A549 (cell line): Measurements from ENCODE around the gene GPR142. TPM values are rescaled to one million over a fixed set of nuclear protein-coding genes. Genes with fewer than 3 reads are reported as not detected.

ENCODE experiments used
- ATAC-seq, 2 experiments: fragments of 200-7000 bp in 1 of 2; fragments of >200 bp in 1 of 2; cut with Nextera tagmentation in 1 of 2; cut with Tn5 transposase in 1 of 2; 3 replicates each; pipeline versions ENCODE4 v1.8.0 to v1.9.1; 2018 to 2020; ENCODE audit warnings: mild to moderate bottlenecking in 1 of 2, moderate library complexity in 1 of 2
- CTCF ChIA-PET: fragments of 300-600 bp; sonication (Branson Sonifier 250); formaldehyde crosslinking; extraction: SDS; loops from one replicate; lab custom pipeline; 2021; ENCODE audit warnings: antibody characterized with exemption, inconsistent platforms; lab: Yijun Ruan, JAX
- POLR2A ChIA-PET: fragments of 350-600 bp; formaldehyde crosslinking; extraction: SDS; loops from one replicate; lab custom pipeline; 2021; ENCODE audit warnings: antibody characterized with exemption, inconsistent platforms; lab: Yijun Ruan, JAX
- DNase-seq, 2 experiments: peaks; one replicate each; pipeline versions ENCODE4 v3.0.0 to v3.0.0-alpha.2; 2011 to 2016; ENCODE audit warnings: low read depth in 1 of 2, low spot score in 1 of 2
- FAIRE-seq: peaks from 2 replicates; lab custom pipeline; 2011; peaks lifted over from hg19 to GRCh38; lab: Jason Lieb, UNC
- H3K27ac ChIP-seq, 2 experiments: fragments of >200 bp; sonication (Bioruptor Twin); formaldehyde crosslinking; 3 replicates each; pipeline ENCODE4 v1.5.1; 2016 to 2017
- H3K4me1 ChIP-seq: fragments of >200 bp; sonication (Bioruptor Twin); formaldehyde crosslinking; 3 replicates; pipeline ENCODE4 v1.6.1; 2016
- H3K4me2 ChIP-seq: fragments of >200 bp; sonication (Bioruptor Twin); formaldehyde crosslinking; 3 replicates; pipeline ENCODE4 v1.6.1; 2016
- H3K4me3 ChIP-seq: fragments of >200 bp; sonication (Bioruptor Twin); formaldehyde crosslinking; 3 replicates; pipeline ENCODE4 v1.5.1; 2016
- H3K9me3 ChIP-seq: fragments of >200 bp; sonication (Bioruptor Twin); formaldehyde crosslinking; 3 replicates; pipeline ENCODE4 v1.6.1; 2016
- CBX2 ChIP-seq: fragments of 200-600 bp; sonication (generic); IDR thresholded peaks from 2 replicates; pipeline ENCODE4 v1.6.1; 2016; ENCODE audit warnings: low read depth, mild to moderate bottlenecking, borderline replicate concordance
- CBX8 ChIP-seq: fragments of 200-600 bp; sonication (generic); IDR thresholded peaks from 2 replicates; pipeline ENCODE4 v1.6.1; 2016
- CEBPB ChIP-seq, 2 experiments: fragments of >200 bp in 1 of 2; sonication (Bioruptor Twin) in 1 of 2; formaldehyde crosslinking in 1 of 2; IDR thresholded peaks; 2 replicates each; pipeline ENCODE4 v1.6.1; 2012 to 2016
- CHD2 ChIP-seq: fragments of 150-350 bp; IDR thresholded peaks from 2 replicates; pipeline ENCODE4 v1.6.1; 2014; ENCODE audit warnings: low read length; ENCODE audit not compliant: partially characterized antibody
- FOXS1 ChIP-seq: fragments of 250-450 bp; sonication (Bioruptor Pico); IDR thresholded peaks from 2 replicates; pipeline ENCODE4 v1.5.0; 2020; ENCODE audit warnings: mild to moderate bottlenecking, moderate library complexity
- GATA3 ChIP-seq: IDR thresholded peaks from 2 replicates; pipeline ENCODE4 v1.6.1; 2012; ENCODE audit warnings: borderline replicate concordance
- JUNB ChIP-seq: fragments of >200 bp; sonication (Bioruptor Twin); formaldehyde crosslinking; IDR thresholded peaks from 2 replicates; pipeline ENCODE4 v1.6.1; 2016
- NFE2L2 ChIP-seq: fragments of 150-350 bp; conservative IDR thresholded peaks from 2 replicates; pipeline ENCODE4 v1.6.1; 2014; ENCODE audit warnings: low read length
- NR3C1 ChIP-seq: fragments of >200 bp; sonication (Bioruptor Twin); formaldehyde crosslinking; IDR thresholded peaks from 3 replicates; pipeline ENCODE4 v1.6.1; 2017
- POLR2AphosphoS2 ChIP-seq: conservative IDR thresholded peaks from 2 replicates; pipeline ENCODE4 v1.6.1; 2012; ENCODE audit warnings: low read length, improper control_type of control experiment, inconsistent platforms
- RAD21 ChIP-seq, 2 experiments: fragments of >200 bp in 1 of 2; sonication (Bioruptor Twin) in 1 of 2; formaldehyde crosslinking in 1 of 2; IDR thresholded peaks in 1 of 2; conservative IDR thresholded peaks in 1 of 2; 2 replicates in 1 of 2; 3 replicates in 1 of 2; pipeline ENCODE4 v1.6.1; 2012 to 2018; ENCODE audit warnings: inconsistent platforms in 1 of 2
- RNF2 ChIP-seq: fragments of 200-600 bp; sonication (generic); IDR thresholded peaks from 2 replicates; pipeline ENCODE4 v1.6.1; 2016; ENCODE audit warnings: low read depth, mild to moderate bottlenecking, antibody characterized with exemption, moderate library complexity, borderline replicate concordance
- SMC3 ChIP-seq: fragments of >200 bp; sonication (Bioruptor Twin); formaldehyde crosslinking; IDR thresholded peaks from 3 replicates; pipeline ENCODE4 v1.6.1; 2018; ENCODE audit warnings: inconsistent platforms
- TP53 ChIP-seq: fragments of 250-450 bp; sonication (Bioruptor Pico); IDR thresholded peaks from 2 replicates; pipeline ENCODE4 v1.5.0; 2021; ENCODE audit warnings: mild to moderate bottlenecking, moderate library complexity
- ZC3H11A ChIP-seq: fragments of 450-650 bp; IDR thresholded peaks from 2 replicates; pipeline ENCODE4 v1.6.1; 2014; ENCODE audit warnings: antibody characterized with exemption, mild to moderate bottlenecking
- ZSCAN20 ChIP-seq: fragments of 250-450 bp; sonication (Bioruptor Pico); IDR thresholded peaks from 2 replicates; pipeline ENCODE4 v1.8.0; 2022; ENCODE audit warnings: mild to moderate bottlenecking, moderate library complexity
- WGBS: methylation state at CpG from one replicate; pipeline ENCODE4 v1.1.6; 2017; ENCODE audit errors: missing lambda C conversion rate; 5-methylcytosine and 5-hydroxymethylcytosine counted together
- polyA plus RNA-seq, 4 experiments: library from polyadenylated mRNA; depleted of rRNA in 3 of 4; stranded (reverse); fragments of >200 nt; fragmentation: RNase III in 1 of 4; extraction: RNeasy Plus Mini Kit Qiagen cat#74134 plus additional on column Dnase treatment in 1 of 4; gene quantifications; 2 replicates in 3 of 4; 3 replicates in 1 of 4; pipeline ENCODE4 v1.2.3, GENCODE V29; 2011 to 2017
- TF ChIP-seq, protein P1 (sequence below): fragments of >200 bp; sonication (Bioruptor Twin); formaldehyde crosslinking; IDR thresholded peaks from 2 replicates; pipeline ENCODE4 v1.6.1; 2016
- TF ChIP-seq, protein P2 (sequence below): IDR thresholded peaks from 2 replicates; pipeline ENCODE4 v1.6.1; 2012; ENCODE audit warnings: low read depth, borderline replicate concordance
- TF ChIP-seq, protein P3 (sequence below): fragments of 250-450 bp; sonication (Bioruptor Pico); IDR thresholded peaks from 2 replicates; pipeline ENCODE4 v1.5.0; 2021; ENCODE audit warnings: mild to moderate bottlenecking, moderate library complexity, borderline replicate concordance
- TF ChIP-seq, protein P4 (sequence below): IDR thresholded peaks from 2 replicates; pipeline ENCODE4 v1.6.1; 2012
- TF ChIP-seq, protein P5 (sequence below): fragments of 150-350 bp; IDR thresholded peaks from 2 replicates; pipeline ENCODE4 v1.6.1; 2014; ENCODE audit warnings: low read depth, mild to moderate bottlenecking, low read length

Gene GPR142
- polyA plus RNA-seq, 2 of the 4 experiments (the other 2 are of a cell fraction): not detected

DNA sequence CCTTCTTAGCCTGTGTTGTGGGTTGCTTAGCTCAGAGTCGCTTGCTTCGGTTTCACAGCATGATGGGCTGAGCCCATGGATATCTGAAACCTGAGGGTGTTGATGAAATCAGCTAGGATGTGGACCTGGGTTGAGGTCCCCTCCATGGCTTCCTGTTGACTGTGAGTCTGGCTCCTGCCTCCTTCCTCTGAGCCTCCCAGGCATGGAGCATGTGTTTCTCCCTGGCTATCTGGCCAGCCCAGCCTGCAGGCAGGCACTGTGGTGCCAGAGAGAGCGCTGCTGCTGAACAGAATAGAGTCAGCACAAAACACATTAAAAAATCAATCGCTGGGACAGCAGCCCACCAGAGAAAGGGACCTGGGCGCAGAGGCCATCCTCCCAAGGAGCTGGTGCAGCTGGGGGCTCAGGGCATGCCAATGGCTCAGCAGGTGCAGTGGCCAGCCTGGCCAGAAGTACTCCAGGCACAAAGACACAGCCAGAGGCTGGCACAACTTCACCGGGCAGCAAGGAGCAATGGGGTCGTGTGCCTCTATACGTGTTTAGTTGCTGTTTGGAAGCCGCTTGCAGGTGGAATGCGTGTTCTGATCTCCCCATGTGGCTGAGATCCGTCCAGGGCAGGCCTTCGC is 36.3 kb downstream of the GPR142 start (continued):
- TF ChIP-seq GATA3: no peak
- TF ChIP-seq, protein P1, sequence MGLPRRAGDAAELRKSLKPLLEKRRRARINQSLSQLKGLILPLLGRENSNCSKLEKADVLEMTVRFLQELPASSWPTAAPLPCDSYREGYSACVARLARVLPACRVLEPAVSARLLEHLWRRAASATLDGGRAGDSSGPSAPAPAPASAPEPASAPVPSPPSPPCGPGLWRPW: no peak
- TF ChIP-seq RNF2: no peak
- no peak for TF ChIP-seq JUNB
- TF ChIP-seq, protein P2, sequence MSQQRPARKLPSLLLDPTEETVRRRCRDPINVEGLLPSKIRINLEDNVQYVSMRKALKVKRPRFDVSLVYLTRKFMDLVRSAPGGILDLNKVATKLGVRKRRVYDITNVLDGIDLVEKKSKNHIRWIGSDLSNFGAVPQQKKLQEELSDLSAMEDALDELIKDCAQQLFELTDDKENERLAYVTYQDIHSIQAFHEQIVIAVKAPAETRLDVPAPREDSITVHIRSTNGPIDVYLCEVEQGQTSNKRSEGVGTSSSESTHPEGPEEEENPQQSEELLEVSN: no peak
- TF ChIP-seq TP53 (CRISPR knock-in tag): no peak

DNA sequence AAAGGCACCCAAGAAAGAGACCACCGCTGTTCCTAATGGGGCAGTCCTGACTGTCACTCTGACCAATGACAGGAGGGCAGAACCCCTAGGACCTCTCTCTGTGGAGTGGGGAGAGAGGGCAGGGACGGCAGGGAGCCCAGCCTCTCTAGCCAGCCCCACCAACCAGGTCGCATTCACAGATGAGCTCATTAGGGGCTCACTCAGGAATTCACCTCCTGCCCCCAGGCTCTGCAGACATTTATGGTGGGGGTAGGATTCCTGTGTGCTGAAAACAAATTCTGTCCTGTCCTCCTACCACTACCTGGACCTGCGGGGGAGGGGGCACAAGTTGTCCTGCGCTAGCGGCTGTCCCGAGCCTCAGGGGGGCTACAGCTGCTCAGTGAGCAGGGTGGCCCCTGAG is 36.9 kb downstream of the GPR142 start:
- TF ChIP-seq POLR2AphosphoS2: no peak
- TF ChIP-seq NR3C1: no peak
- no peak for TF ChIP-seq FOXS1 (CRISPR knock-in tag)
- TF ChIP-seq ZSCAN20: no peak
- no peak for TF ChIP-seq CBX2
- no peak for TF ChIP-seq CEBPB (IDR thresholded peaks at IDR 0.05)
- TF ChIP-seq CBX8: no peak
- no peak for TF ChIP-seq ZC3H11A
- no peak for TF ChIP-seq CHD2
- no peak for TF ChIP-seq RAD21 (conservative IDR thresholded peaks at IDR 0.05 in 1 of 2, IDR thresholded peaks at IDR 0.05 in 1 of 2)
- TF ChIP-seq, protein P3, sequence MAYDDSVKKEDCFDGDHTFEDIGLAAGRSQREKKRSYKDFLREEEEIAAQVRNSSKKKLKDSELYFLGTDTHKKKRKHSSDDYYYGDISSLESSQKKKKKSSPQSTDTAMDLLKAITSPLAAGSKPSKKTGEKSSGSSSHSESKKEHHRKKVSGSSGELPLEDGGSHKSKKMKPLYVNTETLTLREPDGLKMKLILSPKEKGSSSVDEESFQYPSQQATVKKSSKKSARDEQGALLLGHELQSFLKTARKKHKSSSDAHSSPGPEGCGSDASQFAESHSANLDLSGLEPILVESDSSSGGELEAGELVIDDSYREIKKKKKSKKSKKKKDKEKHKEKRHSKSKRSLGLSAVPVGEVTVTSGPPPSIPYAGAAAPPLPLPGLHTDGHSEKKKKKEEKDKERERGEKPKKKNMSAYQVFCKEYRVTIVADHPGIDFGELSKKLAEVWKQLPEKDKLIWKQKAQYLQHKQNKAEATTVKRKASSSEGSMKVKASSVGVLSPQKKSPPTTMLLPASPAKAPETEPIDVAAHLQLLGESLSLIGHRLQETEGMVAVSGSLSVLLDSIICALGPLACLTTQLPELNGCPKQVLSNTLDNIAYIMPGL (CRISPR knock-in tag): no peak
- TF ChIP-seq NFE2L2: no peak
- TF ChIP-seq, protein P4, sequence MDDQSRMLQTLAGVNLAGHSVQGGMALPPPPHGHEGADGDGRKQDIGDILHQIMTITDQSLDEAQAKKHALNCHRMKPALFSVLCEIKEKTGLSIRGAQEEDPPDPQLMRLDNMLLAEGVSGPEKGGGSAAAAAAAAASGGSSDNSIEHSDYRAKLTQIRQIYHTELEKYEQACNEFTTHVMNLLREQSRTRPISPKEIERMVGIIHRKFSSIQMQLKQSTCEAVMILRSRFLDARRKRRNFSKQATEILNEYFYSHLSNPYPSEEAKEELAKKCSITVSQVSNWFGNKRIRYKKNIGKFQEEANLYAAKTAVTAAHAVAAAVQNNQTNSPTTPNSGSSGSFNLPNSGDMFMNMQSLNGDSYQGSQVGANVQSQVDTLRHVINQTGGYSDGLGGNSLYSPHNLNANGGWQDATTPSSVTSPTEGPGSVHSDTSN: no peak
- TF ChIP-seq, protein P5, sequence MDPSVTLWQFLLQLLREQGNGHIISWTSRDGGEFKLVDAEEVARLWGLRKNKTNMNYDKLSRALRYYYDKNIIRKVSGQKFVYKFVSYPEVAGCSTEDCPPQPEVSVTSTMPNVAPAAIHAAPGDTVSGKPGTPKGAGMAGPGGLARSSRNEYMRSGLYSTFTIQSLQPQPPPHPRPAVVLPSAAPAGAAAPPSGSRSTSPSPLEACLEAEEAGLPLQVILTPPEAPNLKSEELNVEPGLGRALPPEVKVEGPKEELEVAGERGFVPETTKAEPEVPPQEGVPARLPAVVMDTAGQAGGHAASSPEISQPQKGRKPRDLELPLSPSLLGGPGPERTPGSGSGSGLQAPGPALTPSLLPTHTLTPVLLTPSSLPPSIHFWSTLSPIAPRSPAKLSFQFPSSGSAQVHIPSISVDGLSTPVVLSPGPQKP: no peak
- TF ChIP-seq SMC3: no peak
- TF ChIP-seq, all 56 proteins: peak for 0
- Histone ChIP-seq H3K4me1 (peaks cover 12% of the 10 kb centered on the region), H3K4me3 (no peak overlapping the region), H3K4me2 (no peak overlapping the region), H3K27ac (0 out of 6 replicates have a peak overlapping the region, but pooled peaks of 1 of the 2 experiments have one; percentile 13), H3K9me3 (no peaks in the 10 kb centered on the region)
- ATAC-seq (no peak), DNase-seq (no peak), FAIRE-seq (no peak)
- ChIA-PET CTCF (interaction anchor here (1.3 to 15.2 kb wide), 4 partner anchors 12 to 198 kb away, joined by 3 to 138 read pairs (median 8); no protein-coding TSS in a partner anchor), POLR2A (no interaction called here)
- WGBS: 70% methylated on average over 7 of the region's 7 CpGs
